Measurements from ENCODE around the gene SPEF1.

The SPEF1 gene

DNA sequence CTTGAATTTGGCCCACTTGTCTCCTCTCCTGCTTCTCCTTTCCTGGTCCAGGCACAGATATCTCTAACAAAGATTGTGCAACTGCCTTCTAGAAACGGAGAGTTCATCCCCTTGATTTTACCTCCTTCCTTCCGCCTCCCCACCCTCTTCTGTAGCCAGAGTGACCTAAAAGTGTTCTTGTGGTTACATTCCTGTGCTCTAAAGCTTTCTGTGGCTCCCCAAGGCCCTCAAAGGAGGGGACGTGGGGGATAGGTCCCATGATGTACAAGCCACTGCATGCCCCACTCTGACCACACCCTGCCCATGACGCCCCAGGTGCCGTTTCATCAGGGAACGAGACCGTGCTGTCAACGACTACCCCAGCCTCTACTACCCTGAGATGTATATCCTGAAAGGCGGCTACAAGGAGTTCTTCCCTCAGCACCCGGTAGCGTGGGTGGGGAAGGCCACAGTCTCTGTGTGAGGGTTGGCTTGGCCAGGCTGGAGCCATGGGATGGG, 23.1 kb upstream of the SPEF1 start:
- Histone ChIP-seq H3K9ac (ENCODE audit: low read depth, low read length) (no peak overlapping the region), H3K4me3 (ENCODE audit: low read length) (no peak overlapping the region), H3K9me3 (ENCODE audit: insufficient read depth, low read depth, low read length) (no peaks in the 10 kb centered on the region), H3K4me1 (ENCODE audit: insufficient read depth, low read length) (peaks cover 36% of the 10 kb centered on the region), H3K27ac (ENCODE audit: low read depth, low read length) (no peak overlapping the region), H3K27me3 (ENCODE audit: insufficient read depth, low read length) (no peaks in the 10 kb centered on the region), H3K36me3 (ENCODE audit: insufficient read depth, low read length) (peaks cover 41% of the 10 kb centered on the region)
- 87% methylated on average over 9 of the region's 11 CpGs for WGBS

DNA sequence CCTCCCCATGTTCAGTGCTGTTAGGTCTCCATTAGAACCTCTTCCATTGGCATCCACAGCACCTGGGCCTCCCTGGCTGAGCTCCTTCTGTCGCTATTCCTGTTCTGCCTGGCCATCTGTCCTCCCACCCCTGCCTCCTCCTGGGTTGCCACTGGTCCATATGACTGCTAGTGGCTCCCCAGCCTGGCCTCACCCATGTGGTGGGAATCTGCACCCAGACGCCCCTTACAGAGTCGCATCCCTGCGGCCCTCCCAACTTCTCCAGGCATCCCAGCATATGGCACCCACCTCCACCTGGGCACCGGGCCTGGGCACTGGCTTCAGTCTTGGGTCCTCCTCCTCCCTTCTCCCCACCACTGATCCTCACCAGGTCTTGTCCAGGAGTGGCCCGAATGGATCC, 22.6 kb upstream of the SPEF1 start:
- 82% methylated on average over 6 of the region's 6 CpGs for WGBS
- H3K4me3 ChIP-seq (ENCODE audit: low read length): no peak overlapping the region
- H3K9ac ChIP-seq (ENCODE audit: low read depth, low read length): no peak overlapping the region
- H3K9me3 ChIP-seq (ENCODE audit: insufficient read depth, low read depth, low read length): no peaks in the 10 kb centered on the region
- peaks cover 40% of the 10 kb centered on the region for H3K4me1 ChIP-seq (ENCODE audit: insufficient read depth, low read length)
- peaks cover 41% of the 10 kb centered on the region for H3K36me3 ChIP-seq (ENCODE audit: insufficient read depth, low read length)
- H3K27ac ChIP-seq (ENCODE audit: low read depth, low read length): no peak overlapping the region
- no peaks in the 10 kb centered on the region for H3K27me3 ChIP-seq (ENCODE audit: insufficient read depth, low read length)

DNA sequence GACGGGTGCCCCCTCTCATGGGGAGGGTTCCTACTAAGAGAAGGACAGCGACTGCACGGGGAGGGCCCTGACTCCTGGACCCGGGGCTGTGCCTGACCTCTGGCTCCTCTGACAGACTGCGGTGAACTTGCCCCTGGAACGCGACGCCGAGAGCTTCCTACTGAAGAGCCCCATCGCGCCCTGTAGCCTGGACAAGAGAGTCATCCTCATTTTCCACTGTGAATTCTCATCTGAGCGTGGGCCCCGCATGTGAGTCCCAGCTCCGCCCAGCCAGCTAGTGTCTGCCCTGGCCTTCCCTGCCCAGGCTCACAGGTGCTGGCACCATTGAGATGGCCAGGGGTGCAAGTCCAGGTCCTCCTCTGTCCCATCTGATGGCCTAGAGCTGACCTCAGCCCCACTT, 22.0 kb upstream of the SPEF1 start:
- Histone ChIP-seq H3K9me3 (ENCODE audit: insufficient read depth, low read depth, low read length) (no peaks in the 10 kb centered on the region), H3K9ac (ENCODE audit: low read depth, low read length) (no peak overlapping the region), H3K27ac (ENCODE audit: low read depth, low read length) (no peak overlapping the region), H3K27me3 (ENCODE audit: insufficient read depth, low read length) (no peaks in the 10 kb centered on the region), H3K4me1 (ENCODE audit: insufficient read depth, low read length) (peaks cover 46% of the 10 kb centered on the region), H3K36me3 (ENCODE audit: insufficient read depth, low read length) (peaks cover 44% of the 10 kb centered on the region), H3K4me3 (ENCODE audit: low read length) (no peak overlapping the region)
- 91% methylated on average over 14 of the region's 14 CpGs for WGBS

DNA sequence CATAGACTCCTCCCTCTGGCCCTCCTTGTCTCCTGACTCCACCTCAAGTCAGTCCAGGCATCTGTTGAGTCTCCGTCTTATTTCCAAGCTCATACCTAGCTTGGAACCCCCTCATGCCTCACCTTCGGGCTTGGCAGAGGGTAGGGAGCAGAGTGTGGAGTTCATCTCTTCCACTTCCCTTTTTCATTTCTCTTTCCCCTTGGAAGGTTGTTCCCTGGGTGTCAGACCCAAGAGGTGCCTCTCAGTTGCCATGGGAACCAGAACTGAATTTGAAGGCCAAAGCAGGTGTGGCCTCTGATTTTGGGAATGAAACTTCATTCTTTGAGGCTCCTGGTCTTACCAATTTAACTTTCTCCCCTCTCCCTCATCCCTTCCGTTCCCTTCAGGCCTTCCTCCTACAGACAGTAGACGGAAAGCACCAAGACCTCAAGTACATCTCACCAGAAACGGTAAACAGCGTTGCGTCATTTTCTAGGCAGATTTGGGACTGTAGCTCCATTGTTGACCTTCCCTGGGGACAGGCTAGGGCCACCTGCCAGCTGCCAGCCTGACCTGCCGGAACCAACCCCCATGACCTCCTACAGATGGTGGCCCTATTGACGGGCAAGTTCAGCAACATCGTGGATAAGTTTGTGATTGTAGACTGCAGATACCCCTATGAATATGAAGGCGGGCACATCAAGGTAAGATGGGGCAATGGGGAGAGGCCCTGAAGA, 21.4 kb upstream of the SPEF1 start:
- H3K27ac ChIP-seq (ENCODE audit: low read depth, low read length): no peak overlapping the region
- peaks cover 44% of the 10 kb centered on the region for H3K36me3 ChIP-seq (ENCODE audit: insufficient read depth, low read length)
- H3K4me1 ChIP-seq (ENCODE audit: insufficient read depth, low read length): peaks cover 47% of the 10 kb centered on the region

DNA sequence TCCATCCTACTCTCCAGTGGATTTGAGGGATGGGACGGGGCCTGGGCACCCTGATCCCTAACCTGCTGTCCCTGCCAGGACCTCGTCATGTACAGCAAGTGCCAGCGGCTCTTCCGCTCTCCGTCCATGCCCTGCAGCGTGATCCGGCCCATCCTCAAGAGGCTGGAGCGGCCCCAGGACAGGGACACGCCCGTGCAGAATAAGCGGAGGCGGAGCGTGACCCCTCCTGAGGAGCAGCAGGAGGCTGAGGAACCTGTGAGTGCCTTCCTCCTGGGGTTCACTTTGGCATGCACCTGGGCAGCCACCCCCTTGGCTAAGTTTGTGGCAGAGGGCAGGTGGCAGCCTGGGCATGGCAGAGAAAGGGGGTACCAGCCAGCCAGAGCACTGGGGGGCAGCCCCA, 20.6 kb upstream of the SPEF1 start:
- Histone ChIP-seq H3K9ac (ENCODE audit: low read depth, low read length) (no peak overlapping the region), H3K36me3 (ENCODE audit: insufficient read depth, low read length) (peaks cover 44% of the 10 kb centered on the region), H3K27ac (ENCODE audit: low read depth, low read length) (no peak overlapping the region), H3K4me1 (ENCODE audit: insufficient read depth, low read length) (peaks cover 45% of the 10 kb centered on the region), H3K9me3 (ENCODE audit: insufficient read depth, low read depth, low read length) (no peaks in the 10 kb centered on the region), H3K4me3 (ENCODE audit: low read length) (no peak overlapping the region), H3K27me3 (ENCODE audit: insufficient read depth, low read length) (peaks cover 6% of the 10 kb centered on the region; the same call in 1 of the 2 replicates)
- whole genome bisulfite sequencing: 97% methylated on average over 13 of the region's 13 CpGs

More for the DNA sequence above, 21.4 kb upstream of the SPEF1 start:
- no peak overlapping the region for H3K4me3 ChIP-seq (ENCODE audit: low read length)
- no peaks in the 10 kb centered on the region for H3K27me3 ChIP-seq (ENCODE audit: insufficient read depth, low read length)
- no peaks in the 10 kb centered on the region for H3K9me3 ChIP-seq (ENCODE audit: insufficient read depth, low read depth, low read length)
- no peak overlapping the region for H3K9ac ChIP-seq (ENCODE audit: low read depth, low read length)
- 93% methylated on average over 11 of the region's 11 CpGs for WGBS

DNA sequence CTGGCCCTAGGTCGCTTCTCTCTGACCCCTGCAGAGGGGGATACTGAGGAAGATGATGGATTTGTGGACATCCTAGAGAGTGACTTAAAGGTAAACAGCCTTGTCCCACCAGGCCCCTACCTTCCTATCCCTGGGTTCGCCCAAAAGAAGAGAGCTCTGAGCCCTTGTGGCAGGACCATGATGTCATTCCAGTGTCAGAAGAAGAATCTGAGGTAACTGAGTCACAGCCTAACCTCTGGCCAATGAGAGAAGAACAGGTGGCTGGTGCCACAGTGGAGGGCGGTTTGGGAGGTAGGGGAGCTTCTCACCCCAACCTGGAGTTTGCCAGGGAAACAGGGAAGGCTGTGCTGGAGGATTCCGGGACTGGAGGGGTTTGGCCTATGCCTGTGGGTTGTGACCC, 20.1 kb upstream of the SPEF1 start:
- 91% methylated on average over 4 of the region's 4 CpGs for WGBS
- H3K27ac ChIP-seq (ENCODE audit: low read depth, low read length): no peak overlapping the region
- H3K36me3 ChIP-seq (ENCODE audit: insufficient read depth, low read length): peaks cover 44% of the 10 kb centered on the region
- H3K9ac ChIP-seq (ENCODE audit: low read depth, low read length): no peak overlapping the region
- H3K4me1 ChIP-seq (ENCODE audit: insufficient read depth, low read length): peaks cover 46% of the 10 kb centered on the region
- no peak overlapping the region for H3K4me3 ChIP-seq (ENCODE audit: low read length)
- H3K27me3 ChIP-seq (ENCODE audit: insufficient read depth, low read length): peaks cover 10% of the 10 kb centered on the region; the same call in 1 of the 2 replicates
- H3K9me3 ChIP-seq (ENCODE audit: insufficient read depth, low read depth, low read length): no peaks in the 10 kb centered on the region

DNA sequence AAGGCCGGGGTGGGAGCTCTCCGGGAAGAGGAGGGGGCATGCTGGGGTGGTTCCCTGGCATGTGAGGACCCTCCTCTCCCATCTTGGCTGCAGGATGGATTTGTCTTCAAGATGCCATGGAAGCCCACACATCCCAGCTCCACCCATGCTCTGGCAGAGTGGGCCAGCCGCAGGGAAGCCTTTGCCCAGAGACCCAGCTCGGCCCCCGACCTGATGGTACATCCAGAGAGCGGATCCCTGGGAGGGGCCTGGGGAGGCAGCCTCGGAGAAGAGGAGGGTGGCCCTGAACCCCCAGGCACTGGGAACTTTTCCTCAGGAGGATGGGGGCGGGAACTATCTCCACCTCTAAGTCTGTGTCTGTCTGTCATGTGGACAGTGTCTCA, 19.6 kb upstream of the SPEF1 start:
- Histone ChIP-seq H3K36me3 (ENCODE audit: insufficient read depth, low read length) (peaks cover 44% of the 10 kb centered on the region), H3K4me1 (ENCODE audit: insufficient read depth, low read length) (peaks cover 44% of the 10 kb centered on the region), H3K9me3 (ENCODE audit: insufficient read depth, low read depth, low read length) (no peaks in the 10 kb centered on the region), H3K27ac (ENCODE audit: low read depth, low read length) (peak overlapping the region; percentile 93; the same call in 1 of the 2 replicates), H3K4me3 (ENCODE audit: low read length) (no peak overlapping the region), H3K9ac (ENCODE audit: low read depth, low read length) (no peak overlapping the region), H3K27me3 (ENCODE audit: insufficient read depth, low read length) (peaks cover 10% of the 10 kb centered on the region; the same call in 1 of the 2 replicates)
- 94% methylated on average over 8 of the region's 8 CpGs for WGBS

DNA sequence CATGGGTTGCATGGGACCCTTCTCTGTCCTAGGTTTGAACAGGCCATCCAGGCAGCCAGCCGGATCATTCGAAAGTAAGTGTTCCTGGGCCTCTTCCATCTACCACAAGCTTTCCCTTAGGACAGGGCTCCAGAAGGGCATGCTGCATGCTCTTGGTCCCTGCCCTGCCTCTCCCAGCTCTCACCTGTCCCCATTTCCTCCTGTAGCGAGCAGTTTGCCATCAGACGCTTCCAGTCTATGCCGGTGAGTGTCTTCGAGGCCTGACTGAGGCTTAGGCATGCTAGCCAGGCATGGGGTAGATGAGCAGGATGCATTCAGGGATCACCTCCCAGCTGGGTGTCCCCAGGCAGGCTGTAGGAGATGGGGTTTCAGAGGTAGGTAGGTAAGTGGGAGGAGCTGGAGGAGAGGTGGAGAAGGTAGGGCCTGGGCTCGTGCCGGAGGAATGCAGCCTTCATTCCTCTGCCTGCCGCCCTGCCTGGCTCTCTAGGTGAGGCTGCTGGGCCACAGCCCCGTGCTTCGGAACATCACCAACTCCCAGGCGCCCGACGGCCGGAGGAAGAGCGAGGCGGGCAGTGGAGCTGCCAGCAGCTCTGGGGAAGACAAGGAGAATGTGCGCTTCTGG, 19.1 kb upstream of the SPEF1 start:
- no peak overlapping the region for H3K9ac ChIP-seq (ENCODE audit: low read depth, low read length)
- peak overlapping the region; percentile 93 for H3K27ac ChIP-seq (ENCODE audit: low read depth, low read length)
- H3K36me3 ChIP-seq (ENCODE audit: insufficient read depth, low read length): peaks cover 43% of the 10 kb centered on the region
- H3K9me3 ChIP-seq (ENCODE audit: insufficient read depth, low read depth, low read length): no peaks in the 10 kb centered on the region
- H3K27me3 ChIP-seq (ENCODE audit: insufficient read depth, low read length): peaks cover 10% of the 10 kb centered on the region; the same call in 1 of the 2 replicates
- peaks cover 39% of the 10 kb centered on the region for H3K4me1 ChIP-seq (ENCODE audit: insufficient read depth, low read length)
- H3K4me3 ChIP-seq (ENCODE audit: low read length): no peak overlapping the region
- WGBS: 78% methylated on average over 18 of the region's 18 CpGs

DNA sequence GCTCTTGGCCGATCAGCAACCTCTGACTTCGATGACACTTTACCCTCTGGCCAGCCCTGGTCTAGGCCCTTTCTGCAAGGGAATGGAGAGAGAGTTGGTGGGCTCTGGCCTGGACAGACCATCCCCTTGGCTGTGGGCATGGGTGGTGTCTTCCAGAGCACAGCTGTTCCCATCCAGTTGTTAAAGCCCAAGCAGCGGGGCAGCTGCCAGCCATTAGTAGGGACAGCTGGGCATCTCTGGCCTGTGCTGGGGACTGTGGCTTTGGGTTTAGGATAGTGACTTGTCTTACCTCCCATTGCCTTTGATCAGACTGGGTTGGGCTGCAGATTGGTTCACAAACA, 17.6 kb upstream of the SPEF1 start:
- Histone ChIP-seq H3K27me3 (ENCODE audit: insufficient read depth, low read length) (peaks cover 10% of the 10 kb centered on the region; the same call in 1 of the 2 replicates), H3K9me3 (ENCODE audit: insufficient read depth, low read depth, low read length) (no peaks in the 10 kb centered on the region), H3K4me1 (ENCODE audit: insufficient read depth, low read length) (peaks cover 38% of the 10 kb centered on the region), H3K27ac (ENCODE audit: low read depth, low read length) (no peak overlapping the region; the same call in 1 of the 2 replicates), H3K36me3 (ENCODE audit: insufficient read depth, low read length) (peaks cover 32% of the 10 kb centered on the region), H3K9ac (ENCODE audit: low read depth, low read length) (no peak overlapping the region), H3K4me3 (ENCODE audit: low read length) (no peak overlapping the region)
- WGBS: 96% methylated on average over 3 of the region's 3 CpGs

DNA sequence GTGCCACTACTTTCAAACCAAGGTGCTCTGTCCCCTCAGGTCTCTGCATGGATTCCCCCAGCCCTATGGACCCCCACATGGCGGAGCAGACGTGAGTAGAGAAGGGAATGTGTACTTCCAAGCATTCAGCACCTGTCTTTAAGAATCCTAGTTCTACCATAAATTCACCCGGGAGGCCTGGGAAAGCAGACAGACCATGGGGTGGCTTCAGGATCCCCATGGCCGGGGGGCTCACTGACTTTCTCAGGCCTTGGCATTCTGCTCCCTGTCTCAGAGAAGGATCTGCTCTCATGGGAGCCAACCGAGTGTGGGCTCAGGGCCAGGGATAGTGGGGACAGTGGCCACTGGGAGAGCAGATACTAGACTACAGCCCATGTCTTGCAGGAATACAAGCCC, 17.1 kb upstream of the SPEF1 start:
- Histone ChIP-seq H3K9ac (ENCODE audit: low read depth, low read length) (no peak overlapping the region), H3K9me3 (ENCODE audit: insufficient read depth, low read depth, low read length) (no peaks in the 10 kb centered on the region), H3K4me1 (ENCODE audit: insufficient read depth, low read length) (peaks cover 38% of the 10 kb centered on the region), H3K27me3 (ENCODE audit: insufficient read depth, low read length) (peaks cover 10% of the 10 kb centered on the region; the same call in 1 of the 2 replicates), H3K27ac (ENCODE audit: low read depth, low read length) (no peak overlapping the region), H3K36me3 (ENCODE audit: insufficient read depth, low read length) (peaks cover 27% of the 10 kb centered on the region), H3K4me3 (ENCODE audit: low read length) (no peak overlapping the region)
- WGBS: 91% methylated on average over 3 of the region's 5 CpGs

DNA sequence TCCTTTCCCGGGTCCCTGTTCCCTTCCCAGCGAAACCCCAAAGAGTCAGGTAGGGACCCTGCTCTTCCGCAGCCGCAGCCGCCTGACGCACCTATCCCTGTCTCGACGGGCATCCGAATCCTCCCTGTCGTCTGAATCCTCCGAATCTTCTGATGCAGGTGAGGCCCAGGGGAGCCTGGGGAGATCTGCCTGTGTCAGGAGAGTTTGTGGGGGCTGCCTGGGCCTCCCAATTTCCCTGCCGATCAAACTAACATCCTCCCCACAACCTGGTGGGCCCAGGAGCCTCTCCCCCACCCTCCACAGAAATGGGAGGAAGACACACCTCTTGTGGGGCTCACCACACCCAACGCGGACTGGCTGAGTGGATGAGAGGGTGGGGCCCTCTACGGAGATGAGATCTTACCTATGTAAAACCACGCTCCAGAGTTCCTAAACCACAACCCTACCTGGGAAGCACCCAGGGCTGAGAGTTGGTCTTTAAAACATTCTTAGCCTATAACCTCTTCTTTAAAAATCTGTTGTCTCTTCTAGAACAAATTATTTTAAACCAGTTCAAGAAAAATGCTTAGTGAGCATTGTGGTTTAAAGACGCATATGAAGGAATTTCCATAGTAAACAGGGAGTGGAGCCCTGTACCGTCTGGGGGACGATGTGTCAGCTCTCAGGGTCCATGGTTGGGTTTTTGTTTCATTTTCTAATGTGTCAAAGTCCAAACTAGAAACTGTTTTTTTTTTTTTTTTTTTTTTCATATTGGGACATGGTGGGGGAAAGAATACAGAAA, 16.5 kb upstream of the SPEF1 start:
- 83% methylated on average over 18 of the region's 19 CpGs for WGBS
- Histone ChIP-seq H3K9ac (ENCODE audit: low read depth, low read length) (no peak overlapping the region), H3K4me1 (ENCODE audit: insufficient read depth, low read length) (peaks cover 38% of the 10 kb centered on the region), H3K27me3 (ENCODE audit: insufficient read depth, low read length) (peaks cover 10% of the 10 kb centered on the region; the same call in 1 of the 2 replicates), H3K36me3 (ENCODE audit: insufficient read depth, low read length) (peaks cover 21% of the 10 kb centered on the region), H3K27ac (ENCODE audit: low read depth, low read length) (no peak overlapping the region), H3K9me3 (ENCODE audit: insufficient read depth, low read depth, low read length) (no peaks in the 10 kb centered on the region), H3K4me3 (ENCODE audit: low read length) (peak overlapping the region; percentile 75; the same call in 1 of the 2 replicates)

All from HUES64 (cell line).